Measurements from ENCODE around the gene ZNF471.

The ZNF471 gene

GRCh38 chr19:56507446-56508289 is at the start of gene ZNF471:
Gene ZNF471, plus strand, starts transcription at chr19:56507855. Its CDS starts 3,717 bp downstream, at chr19:56511572.
- peak; percentile 98 for DNase-seq

DNA sequence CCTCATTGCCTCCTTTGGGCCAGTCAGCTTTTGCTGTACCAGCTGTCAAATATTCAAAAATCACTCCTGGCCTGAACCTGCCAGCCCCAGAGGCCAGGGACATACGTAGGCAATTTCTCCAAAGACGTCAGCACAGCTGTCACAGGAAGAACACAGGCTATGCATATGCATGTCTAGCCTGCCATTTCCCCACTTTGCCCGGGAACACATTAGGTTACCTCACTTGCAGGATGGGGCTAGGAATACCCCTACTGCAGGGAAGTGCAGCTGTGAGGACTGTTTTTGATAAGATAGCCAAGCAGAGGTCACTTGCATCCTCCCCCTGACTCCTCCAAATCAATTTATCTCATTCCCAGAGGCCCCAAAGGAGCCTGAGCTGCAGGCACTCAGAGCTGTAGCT is 33.3 kb upstream of the ZNF471 start:
- DNase-seq, result no peak

- DNase-seq, result no peak
These were observed 31.6 kb upstream of the ZNF471 start for GRCh38 chr19:56476093-56476492.

GRCh38 chr19:56476651-56477428 is 30.8 kb upstream of the ZNF471 start, which contains the start of gene ZNF667:
Gene ZNF667, minus strand, starts transcription at chr19:56477345. Its CDS starts 14,975 bp downstream, at chr19:56462370.
- peak; percentile 65 for DNase-seq

- DNase-seq, result peak; percentile 91
These were observed 30.0 kb upstream of the ZNF471 start for GRCh38 chr19:56477429-56478338.

DNA sequence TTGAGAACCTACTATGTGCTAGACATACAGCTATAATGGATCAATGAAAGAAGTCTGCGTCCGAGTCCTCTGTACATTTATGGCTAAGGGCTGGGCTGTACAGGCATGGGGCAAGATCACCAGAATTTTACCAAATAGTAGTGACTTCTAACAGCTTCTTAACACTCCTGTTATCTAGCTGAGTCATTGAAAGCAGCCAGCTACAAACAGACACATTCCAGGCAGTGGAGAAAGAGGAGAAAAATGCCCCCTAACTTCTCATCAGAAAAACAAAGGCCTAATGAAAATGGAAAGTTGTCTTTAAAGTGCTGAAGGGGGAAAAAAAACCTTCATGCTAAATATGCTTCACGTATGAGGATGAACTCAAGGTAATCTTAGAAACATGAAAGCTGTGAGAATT is 16.3 kb upstream of the ZNF471 start:
- DNase-seq, result no peak

DNA sequence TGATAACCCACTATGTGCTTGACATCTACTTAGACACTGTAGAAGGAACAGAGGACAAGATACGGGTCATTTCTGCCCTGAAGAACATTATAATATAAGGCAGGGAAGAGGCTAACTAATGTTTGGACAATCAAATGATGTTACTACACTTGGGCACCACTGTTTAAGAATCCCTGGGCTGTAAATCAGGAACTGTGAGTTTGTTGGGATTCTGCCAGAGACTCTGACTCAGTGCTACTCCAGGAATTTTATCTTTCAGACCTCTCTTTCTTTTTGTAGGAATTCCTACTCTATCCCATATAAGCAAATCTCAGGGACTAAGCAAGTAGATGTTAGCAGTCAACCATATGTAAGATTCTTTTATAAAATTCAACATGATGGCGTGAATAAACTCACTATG is 3.1 kb upstream of the ZNF471 start:
- DNase-seq, result peak; percentile 15

GRCh38 chr19:56508290-56508778 is 679 bp downstream of the ZNF471 start:
- no peak for DNase-seq

DNA sequence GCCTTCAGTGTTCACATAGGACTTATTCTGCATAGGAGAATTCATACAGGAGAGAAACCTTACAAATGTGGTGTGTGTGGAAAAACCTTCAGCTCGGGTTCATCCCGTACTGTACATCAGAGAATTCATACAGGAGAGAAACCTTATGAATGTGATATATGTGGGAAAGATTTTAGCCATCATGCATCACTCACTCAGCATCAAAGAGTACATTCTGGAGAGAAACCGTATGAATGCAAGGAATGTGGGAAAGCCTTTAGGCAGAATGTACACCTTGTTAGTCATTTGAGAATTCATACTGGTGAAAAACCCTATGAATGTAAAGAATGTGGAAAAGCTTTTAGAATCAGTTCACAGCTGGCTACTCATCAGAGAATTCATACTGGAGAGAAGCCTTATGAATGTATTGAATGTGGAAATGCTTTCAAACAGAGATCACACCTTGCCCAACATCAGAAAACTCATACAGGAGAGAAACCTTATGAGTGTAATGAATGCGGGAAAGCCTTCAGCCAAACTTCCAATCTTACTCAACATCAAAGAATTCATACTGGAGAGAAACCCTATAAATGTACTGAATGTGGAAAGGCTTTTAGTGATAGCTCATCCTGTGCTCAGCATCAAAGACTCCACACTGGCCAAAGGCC is 17.7 kb downstream of the ZNF471 start:
- no peak for DNase-seq

DNA sequence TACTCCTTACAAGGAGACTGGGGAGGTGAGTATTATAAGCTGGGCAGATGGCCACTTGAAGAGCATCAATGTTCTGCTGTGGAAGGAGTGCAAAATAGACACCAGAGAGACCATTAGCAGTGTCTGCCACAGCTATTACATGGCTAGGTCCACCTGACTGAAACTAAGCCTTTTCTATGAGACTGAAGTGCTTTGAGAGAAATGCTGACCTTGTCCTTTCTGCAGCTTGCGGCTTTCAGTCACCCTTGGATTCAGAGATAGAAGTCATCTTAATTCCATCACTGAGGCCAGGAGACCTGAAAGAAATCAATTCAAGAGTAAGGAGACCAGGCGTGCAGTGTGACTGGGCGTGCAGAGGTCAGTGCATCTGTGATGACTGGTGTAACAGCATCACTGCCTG is 29.8 kb downstream of the ZNF471 start:
- DNase-seq, result no peak

GRCh38 chr19:56538254-56538760 is 30.7 kb downstream of the ZNF471 start:
- peak; percentile 88 for DNase-seq

- no peak for DNase-seq
These were observed 31.2 kb downstream of the ZNF471 start, which contains the start of gene ZFP28 for GRCh38 chr19:56538761-56539263. Gene ZFP28, plus strand, starts transcription at chr19:56538948. Its CDS starts 71 bp downstream, at chr19:56539019.

- DNase-seq, result no peak
These were observed 36.1 kb downstream of the ZNF471 start for GRCh38 chr19:56543776-56544175.

DNA sequence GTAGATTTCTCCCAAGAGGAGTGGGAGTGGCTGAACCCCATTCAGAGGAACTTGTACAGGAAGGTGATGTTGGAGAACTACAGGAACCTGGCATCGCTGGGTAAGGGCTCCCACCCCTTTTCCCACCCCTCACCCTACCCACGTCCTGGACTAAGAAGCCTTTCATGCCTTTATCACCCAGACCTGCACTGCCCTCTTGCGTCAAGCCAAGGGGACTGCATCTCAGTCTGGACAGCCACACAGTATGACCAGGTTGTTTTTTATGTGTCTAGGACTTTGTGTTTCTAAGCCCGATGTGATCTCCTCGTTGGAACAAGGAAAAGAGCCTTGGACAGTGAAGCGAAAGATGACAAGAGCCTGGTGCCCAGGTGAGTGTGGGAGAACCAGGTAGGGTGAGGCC is 39.9 kb downstream of the ZNF471 start:
- DNase-seq, result no peak

DNA sequence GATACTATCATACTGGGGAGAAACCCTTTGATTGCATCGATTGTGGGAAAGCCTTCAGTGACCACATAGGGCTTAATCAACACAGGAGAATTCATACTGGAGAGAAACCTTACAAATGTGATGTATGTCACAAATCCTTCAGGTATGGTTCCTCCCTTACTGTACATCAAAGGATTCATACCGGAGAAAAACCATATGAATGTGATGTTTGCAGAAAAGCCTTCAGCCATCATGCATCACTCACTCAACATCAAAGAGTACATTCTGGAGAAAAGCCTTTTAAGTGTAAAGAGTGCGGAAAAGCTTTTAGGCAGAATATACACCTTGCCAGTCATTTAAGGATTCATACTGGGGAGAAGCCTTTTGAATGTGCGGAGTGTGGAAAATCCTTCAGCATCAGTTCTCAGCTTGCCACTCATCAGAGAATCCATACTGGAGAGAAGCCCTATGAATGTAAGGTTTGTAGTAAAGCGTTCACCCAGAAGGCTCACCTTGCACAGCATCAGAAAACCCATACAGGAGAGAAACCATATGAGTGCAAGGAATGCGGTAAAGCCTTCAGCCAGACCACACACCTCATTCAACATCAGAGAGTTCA is 46.7 kb downstream of the ZNF471 start:
- DNase-seq, result no peak

DNA sequence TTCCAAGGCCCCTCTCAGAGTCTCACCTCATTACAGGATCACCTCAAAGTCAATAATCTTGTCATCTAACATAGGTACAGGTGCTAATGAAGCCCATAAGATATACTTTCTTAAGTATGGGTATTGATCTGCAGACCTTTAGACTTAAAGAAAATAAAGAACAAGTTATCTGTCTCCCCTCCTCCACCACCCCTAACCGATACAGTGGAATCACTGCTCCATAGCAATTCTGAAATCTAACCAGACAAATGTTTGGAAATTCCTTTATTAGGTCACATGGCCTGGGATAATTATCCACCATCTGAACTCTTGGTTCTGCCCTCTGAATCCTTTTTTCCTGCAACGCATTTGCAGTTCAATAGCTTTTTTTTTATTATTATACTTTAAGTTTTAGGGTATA is 55.1 kb downstream of the ZNF471 start:
- no peak for DNase-seq

- peak; percentile 37 for DNase-seq
These were observed 59.2 kb downstream of the ZNF471 start for GRCh38 chr19:56566904-56567273.

- peak; percentile 92 for DNase-seq
These were observed 59.8 kb downstream of the ZNF471 start, which contains the start of gene ZNF470 for GRCh38 chr19:56567274-56568120. Gene ZNF470, plus strand, starts transcription at chr19:56567468. Its CDS starts 2,844 bp downstream, at chr19:56570312.

DNA sequence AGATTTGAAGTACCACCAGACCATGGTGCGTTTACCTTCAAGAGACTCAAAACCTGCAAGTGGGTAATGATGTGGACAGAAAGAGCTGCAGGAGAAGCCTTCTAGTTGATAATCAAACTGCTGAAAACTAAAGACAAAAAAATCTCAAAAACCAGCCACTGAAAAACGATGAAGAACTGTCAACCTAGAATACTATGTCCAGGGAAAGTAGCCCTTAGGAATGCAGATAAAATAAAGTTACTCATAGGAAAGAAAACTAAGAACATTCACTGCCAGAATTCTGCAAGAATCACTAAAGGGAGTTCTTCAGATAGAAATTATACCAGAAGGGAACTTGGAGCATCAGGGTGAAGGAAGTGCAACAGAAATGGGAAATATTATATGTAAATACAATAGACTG is 64.9 kb downstream of the ZNF471 start:
- DNase-seq, result no peak

- no peak for DNase-seq
These were observed 66.3 kb downstream of the ZNF471 start for GRCh38 chr19:56573914-56574313.
